Sigmoid colon (tissue), 7 donors: ENCODE results near the gene LEMD3. TPM values are rescaled to one million over a fixed set of nuclear protein-coding genes. Genes with fewer than 3 reads are reported as not detected.

ENCODE experiments used
- DNase-seq: peaks from one replicate; pipeline ENCODE4 v3.0.0-alpha.2; 2019
- H3K27ac ChIP-seq, 4 donors: fragments of 200-600 bp; sonication (generic); one replicate each; pipeline ENCODE4 v1.5.1; 2016 to 2019; ENCODE audit warnings: mild to moderate bottlenecking in 1 of 4
- H3K27me3 ChIP-seq, 3 donors: fragments of 200-600 bp; sonication (generic); one replicate each; pipeline ENCODE4 v1.5.1; 2019; ENCODE audit warnings: mild to moderate bottlenecking in 1 of 3
- H3K36me3 ChIP-seq, 4 donors: fragments of 200-600 bp; sonication (generic); one replicate each; pipeline ENCODE4 v1.5.1; 2016 to 2019
- H3K4me1 ChIP-seq, 4 donors: fragments of 200-600 bp; sonication (generic); one replicate each; pipeline ENCODE4 v1.5.1; 2017 to 2019
- H3K4me3 ChIP-seq, 4 donors: fragments of 200-600 bp; sonication (generic); one replicate each; pipeline ENCODE4 v1.5.1; 2017 to 2019; ENCODE audit warnings: mild to moderate bottlenecking in 2 of 4, moderate library complexity in 1 of 4
- H3K9me3 ChIP-seq, 4 donors: fragments of 200-600 bp in 3 of 4; sonication (generic) in 3 of 4; one replicate each; pipeline versions ENCODE4 v1.5.1 to v1.6.1; 2013 to 2019
- CTCF ChIP-seq, 4 experiments: fragments of 450-650 bp in 3 of 4; fragments of 200-600 bp in 1 of 4; IDR thresholded peaks; one replicate each; pipeline ENCODE4 v1.5.1; 2016 to 2019; ENCODE audit warnings: antibody characterized with exemption in 4 of 4, mild to moderate bottlenecking in 3 of 4, moderate library complexity in 2 of 4
- EP300 ChIP-seq, 4 donors: sonication (generic); formaldehyde crosslinking; IDR thresholded peaks; one replicate each; pipeline ENCODE4 v1.6.1; 2017; ENCODE audit warnings: antibody characterized with exemption in 4 of 4
- POLR2A ChIP-seq, 2 donors: fragments of 450-650 bp; IDR thresholded peaks; one replicate each; pipeline ENCODE4 v1.6.1; 2016; ENCODE audit warnings: antibody characterized with exemption in 2 of 2, mild to moderate bottlenecking in 2 of 2, moderate library complexity in 2 of 2
- POLR2AphosphoS5 ChIP-seq, 4 donors: sonication (generic); formaldehyde crosslinking; IDR thresholded peaks; one replicate each; pipeline ENCODE4 v1.6.1; 2017; ENCODE audit warnings: antibody characterized with exemption in 4 of 4
- WGBS, 2 donors: extraction: QIAGEN DNeasy Blood & Tissue Kit; methylation state at CpG; one replicate each; pipeline ENCODE4 v1.1.7; 2013; 5-methylcytosine and 5-hydroxymethylcytosine counted together
- intact Hi-C: fragments of 100-400 bp; cut with DNase I; formaldehyde crosslinking; loops from one replicate; pipeline ENCODE4 v1.15.1; 2023
- polyA plus RNA-seq, 3 donors: library from polyadenylated mRNA; stranded (reverse); fragments of 200-250 nt; gene quantifications; one replicate each; pipeline ENCODE4 v1.2.3, GENCODE V29; 2013
- total RNA-seq, 4 donors: library from RNA; depleted of rRNA; stranded (reverse); fragments of >200 nt; gene quantifications; one replicate each; pipeline ENCODE4 v1.1.0, GENCODE V29; 2016
- donor health status: healthy with polysubstance abuse.
- donor health status: Bipolar disorder and iron deficiency.
- donor health status: healthy.

LEMD3 gene
- total and polyA plus RNA-seq, 7 donors, result 3.6 to 32.7 (median 17.7) TPM

- intact Hi-C loops, result no loop called here
- 71 to 74% methylated on average over 3 of the region's 3 CpGs for WGBS, 2 donors
- no peak for DNase-seq
Measured at GRCh38 chr12:65155784-65156183, 13.6 kb upstream of the LEMD3 start.

GRCh38 chr12:65156366-65156841, 13.0 kb upstream of the LEMD3 start:
- no peak for DNase-seq
- no peak overlapping the region for H3K27ac ChIP-seq
- 42 to 56% methylated on average over 2 of the region's 2 CpGs for WGBS, 2 donors
- H3K9me3 ChIP-seq, result no peaks in the 10 kb centered on the region
- peaks cover 0 to 3% (median 0%) of the 10 kb centered on the region in 3 donors for H3K27me3 ChIP-seq
- TF ChIP-seq POLR2AphosphoS5 (IDR thresholded peaks at IDR 0.05), result no peak
- TF ChIP-seq POLR2A (IDR thresholded peaks at IDR 0.05), result no peak
- TF ChIP-seq CTCF (IDR thresholded peaks at IDR 0.05), result no peak
- no peak for TF ChIP-seq EP300 (IDR thresholded peaks at IDR 0.05)
- H3K36me3 ChIP-seq, result no peaks in the 10 kb centered on the region
- intact Hi-C loops, result no loop called here
- no peak overlapping the region for H3K4me3 ChIP-seq
- H3K4me1 ChIP-seq, result no peaks in the 10 kb centered on the region

More at GRCh38 chr12:65155784-65156183, 13.6 kb upstream of the LEMD3 start:
- no peaks in the 10 kb centered on the region for H3K4me1 ChIP-seq
- no peak for TF ChIP-seq EP300 (IDR thresholded peaks at IDR 0.05)
- TF ChIP-seq CTCF (IDR thresholded peaks at IDR 0.05), result no peak
- TF ChIP-seq POLR2A (IDR thresholded peaks at IDR 0.05), result no peak
- TF ChIP-seq POLR2AphosphoS5 (IDR thresholded peaks at IDR 0.05), result no peak
- H3K9me3 ChIP-seq, result no peaks in the 10 kb centered on the region
- H3K27me3 ChIP-seq, result no peaks in the 10 kb centered on the region
- no peak overlapping the region for H3K27ac ChIP-seq
- no peak overlapping the region for H3K4me3 ChIP-seq
- H3K36me3 ChIP-seq, result no peaks in the 10 kb centered on the region

GRCh38 chr12:65157091-65157490, 12.3 kb upstream of the LEMD3 start:
- no peaks in the 10 kb centered on the region for H3K9me3 ChIP-seq
- no peak overlapping the region for H3K27ac ChIP-seq
- no peaks in the 10 kb centered on the region for H3K4me1 ChIP-seq
- H3K36me3 ChIP-seq, result no peaks in the 10 kb centered on the region
- intact Hi-C loops, result no loop called here
- TF ChIP-seq CTCF (IDR thresholded peaks at IDR 0.05) (no peak), POLR2AphosphoS5 (IDR thresholded peaks at IDR 0.05) (no peak), POLR2A (IDR thresholded peaks at IDR 0.05) (no peak), EP300 (IDR thresholded peaks at IDR 0.05) (no peak)
- 83 to 92% methylated on average over 4 of the region's 4 CpGs for WGBS, 2 donors
- no peak for DNase-seq
- H3K27me3 ChIP-seq, result peaks cover 0 to 6% (median 0%) of the 10 kb centered on the region in 3 donors
- no peak overlapping the region for H3K4me3 ChIP-seq

- intact Hi-C loops, result loop anchor here (10.0 kb wide), 1 partner anchor 372 kb away; no protein-coding TSS in a partner anchor
- 81 to 94% methylated on average over 1 of the region's 1 CpG for WGBS, 2 donors
Measured at GRCh38 chr12:65162609-65163008, 6.8 kb upstream of the LEMD3 start.

GRCh38 chr12:65164244-65164643, 5.1 kb upstream of the LEMD3 start:
- H3K36me3 ChIP-seq, result no peaks in the 10 kb centered on the region
- no peak overlapping the region for H3K4me3 ChIP-seq
- H3K27ac ChIP-seq, result no peak overlapping the region
- DNase-seq, result no peak
- peaks cover 0 to 8% (median 3%) of the 10 kb centered on the region in 4 donors for H3K4me1 ChIP-seq
- WGBS, 2 donors, result 97 to 98% methylated on average over 2 of the region's 2 CpGs
- intact Hi-C loops, result loop anchor here (10.0 kb wide), 1 partner anchor 371 kb away; no protein-coding TSS in a partner anchor
- TF ChIP-seq CTCF (IDR thresholded peaks at IDR 0.05), result no peak
- TF ChIP-seq POLR2AphosphoS5 (IDR thresholded peaks at IDR 0.05), result no peak
- no peak for TF ChIP-seq POLR2A (IDR thresholded peaks at IDR 0.05)
- no peak for TF ChIP-seq EP300 (IDR thresholded peaks at IDR 0.05)
- no peaks in the 10 kb centered on the region for H3K9me3 ChIP-seq
- H3K27me3 ChIP-seq, result peaks cover 0 to 18% (median 7%) of the 10 kb centered on the region in 3 donors

More at GRCh38 chr12:65162609-65163008, 6.8 kb upstream of the LEMD3 start:
- no peaks in the 10 kb centered on the region for H3K9me3 ChIP-seq
- no peak overlapping the region for H3K27ac ChIP-seq
- peaks cover 0 to 18% (median 7%) of the 10 kb centered on the region in 3 donors for H3K27me3 ChIP-seq
- no peak overlapping the region for H3K4me3 ChIP-seq
- H3K4me1 ChIP-seq, result no peaks in the 10 kb centered on the region
- no peak for DNase-seq
- TF ChIP-seq EP300 (IDR thresholded peaks at IDR 0.05), result no peak
- no peaks in the 10 kb centered on the region for H3K36me3 ChIP-seq
